ENCODE data around the gene WDR17.
A peak's percentile ranks its signal among the peaks of the same experiment; 100 is the strongest.

Gene WDR17

DNA sequence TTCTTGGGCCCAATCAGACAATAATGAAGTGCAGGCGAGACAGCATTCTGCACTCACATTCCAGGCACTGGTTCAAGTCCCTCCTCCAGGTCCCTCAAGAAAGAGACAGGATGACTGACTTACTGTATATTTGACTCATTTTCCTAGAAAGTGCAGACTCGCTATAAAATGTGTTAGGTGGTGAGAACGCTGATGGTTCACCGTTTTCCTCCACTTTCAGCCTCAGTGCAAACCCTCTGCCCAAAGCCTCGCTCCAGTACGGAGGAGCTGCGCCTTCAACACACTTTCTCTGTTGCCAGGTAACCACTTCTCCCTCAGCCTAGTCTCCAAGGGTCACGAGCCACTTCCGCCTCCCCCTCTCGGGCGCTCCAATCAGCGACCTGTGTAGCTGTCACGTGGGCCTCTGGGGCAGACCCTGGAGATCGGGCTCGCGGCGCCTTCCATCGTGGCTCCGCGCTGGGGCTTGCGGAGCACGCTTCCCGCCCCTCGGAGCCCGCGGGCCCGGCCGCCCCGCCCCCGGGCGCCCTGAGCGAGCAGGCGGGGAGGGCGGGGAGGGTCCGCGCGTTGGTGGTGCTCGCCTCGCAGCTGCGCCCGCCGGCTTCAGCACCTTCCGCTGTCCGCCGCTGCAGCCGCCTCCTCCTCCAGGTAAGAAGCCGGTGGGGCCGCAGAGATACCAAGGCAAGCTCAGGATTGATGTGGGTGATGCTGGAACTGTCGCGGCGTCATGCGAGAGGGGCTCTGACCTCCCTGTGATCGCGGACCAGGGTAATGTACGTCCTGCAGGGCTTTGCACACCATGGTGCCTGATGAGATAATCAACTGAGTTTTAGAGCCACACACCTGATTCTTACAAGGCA, at the start of gene WDR17:
Gene WDR17 (plus strand): TSS at position 407 of the 857 bp plus-strand sequence. CDS start 45,740 bp downstream, outside the sequence.
- peak; percentile 81 for DNase-seq

DNA sequence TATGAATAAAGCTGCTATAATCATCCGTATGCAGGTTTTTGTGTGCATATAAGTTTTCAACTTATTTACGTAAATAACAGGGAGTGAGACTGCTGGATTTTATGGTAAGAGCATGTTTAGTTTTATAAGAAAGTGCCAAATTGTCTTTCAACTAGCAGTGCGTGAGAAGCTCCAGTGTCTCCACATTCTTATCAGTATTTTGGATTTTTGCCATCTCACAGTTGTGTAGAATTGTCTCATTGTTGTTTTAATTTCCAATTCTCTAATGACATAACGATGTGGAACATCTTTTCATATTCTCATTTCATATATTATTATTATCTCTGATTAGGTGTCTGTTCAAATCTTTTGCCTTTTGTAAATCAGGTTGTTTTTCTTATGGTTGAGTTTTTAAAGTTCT, 49.0 kb upstream of the WDR17 start:
- no peak for DNase-seq

DNA sequence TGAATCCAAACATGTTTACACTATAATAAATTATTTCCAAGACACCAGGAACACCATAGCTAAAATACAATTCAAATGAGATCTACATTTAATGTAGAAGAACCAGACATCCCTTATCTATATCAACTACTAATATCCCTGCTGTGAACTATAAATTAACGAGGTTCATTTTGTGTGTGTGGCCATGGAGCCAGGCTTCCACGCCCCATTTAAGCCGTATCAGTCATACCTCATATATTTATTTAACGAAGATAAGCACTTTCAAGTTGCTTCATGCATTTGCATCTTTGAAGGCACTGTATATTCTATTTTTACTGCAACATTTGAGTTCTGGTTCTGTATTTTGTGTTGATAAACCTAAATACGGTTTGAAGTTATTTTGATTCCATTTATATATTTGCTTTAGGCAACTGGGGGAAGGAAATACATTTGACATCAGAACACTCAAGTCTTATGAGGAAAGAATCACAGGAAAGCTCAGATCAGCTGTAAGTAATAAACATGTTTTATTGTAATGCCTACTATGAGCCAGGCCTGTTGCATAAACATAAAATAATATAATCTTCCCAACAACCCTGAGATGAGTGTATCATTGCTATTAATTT, 45.1 kb upstream of the WDR17 start:
- no peak for DNase-seq

DNA sequence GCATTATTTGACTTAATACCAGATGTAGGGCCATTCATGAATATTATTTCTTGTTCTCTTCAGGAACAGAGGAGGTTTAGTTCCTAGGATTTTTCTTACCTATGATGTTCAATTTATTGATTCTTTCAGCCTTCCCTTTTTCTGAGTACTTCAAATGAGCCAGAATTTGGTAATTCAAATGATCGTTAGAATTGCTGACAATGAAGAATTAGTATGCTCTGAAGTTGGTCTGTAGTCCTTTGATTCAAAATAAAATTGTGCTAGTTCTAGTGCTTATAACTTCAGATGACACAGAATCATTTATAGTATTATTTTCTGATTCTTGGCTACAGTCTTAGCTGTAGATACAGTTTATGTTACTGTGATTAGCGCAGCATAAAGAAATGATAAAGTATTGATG, 35.2 kb upstream of the WDR17 start:
- DNase-seq, result no peak

DNA sequence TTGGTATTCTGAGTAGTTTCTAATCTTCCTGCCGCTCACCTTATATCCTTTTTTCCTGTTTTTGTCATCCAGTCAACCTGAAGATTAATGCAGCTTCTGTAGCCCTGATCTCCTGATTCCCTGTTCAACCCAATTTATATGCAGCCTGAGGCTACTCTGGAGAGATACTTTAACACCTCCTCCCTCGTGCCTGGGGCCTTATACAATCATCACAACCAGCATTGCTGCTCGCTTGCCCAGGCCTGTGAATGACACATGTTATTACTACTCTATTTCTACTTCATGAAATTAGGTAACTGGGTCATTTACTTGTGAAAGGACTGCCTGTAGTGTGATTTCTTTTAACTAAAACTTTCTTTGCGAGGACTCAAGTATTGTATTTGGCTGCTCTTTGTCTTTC, 33.7 kb upstream of the WDR17 start:
- no peak for DNase-seq

DNA sequence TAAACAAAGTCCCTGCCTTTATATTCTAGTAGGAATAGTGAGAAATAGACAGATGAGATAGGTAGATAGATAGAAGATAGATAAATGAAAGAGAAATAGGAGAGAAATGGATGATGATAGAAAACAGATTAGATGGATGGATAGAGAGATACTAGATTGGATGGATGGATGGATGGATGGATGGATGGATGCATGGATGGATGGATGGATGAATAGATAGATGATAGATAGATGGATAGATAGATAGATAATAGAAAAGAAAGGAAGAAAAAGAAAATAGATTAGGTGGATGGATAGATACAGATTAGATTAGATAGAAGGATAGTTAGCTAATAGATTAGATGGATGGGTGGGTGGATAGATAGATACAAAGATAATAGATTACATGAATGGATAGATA, 33.2 kb upstream of the WDR17 start:
- no peak for DNase-seq

DNA sequence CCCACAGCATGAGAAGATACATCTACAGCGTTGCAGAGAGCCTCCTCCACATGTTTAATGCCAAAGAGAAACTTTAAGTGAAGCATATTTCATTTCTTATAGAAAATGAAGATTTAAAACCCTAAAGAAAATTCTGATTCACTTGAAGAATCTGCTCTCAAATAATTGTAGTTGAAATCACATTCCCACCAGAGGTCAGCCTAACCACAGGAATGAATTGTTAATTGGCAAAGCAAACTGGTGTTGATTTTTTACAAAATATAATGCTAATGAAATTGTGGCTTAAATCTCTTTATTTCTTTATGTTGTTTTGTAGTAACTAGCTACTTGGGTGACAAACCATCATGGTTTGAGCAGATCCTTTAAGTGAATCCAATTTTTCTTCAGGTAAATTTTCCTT, 31.1 kb upstream of the WDR17 start:
- no peak for DNase-seq

DNA sequence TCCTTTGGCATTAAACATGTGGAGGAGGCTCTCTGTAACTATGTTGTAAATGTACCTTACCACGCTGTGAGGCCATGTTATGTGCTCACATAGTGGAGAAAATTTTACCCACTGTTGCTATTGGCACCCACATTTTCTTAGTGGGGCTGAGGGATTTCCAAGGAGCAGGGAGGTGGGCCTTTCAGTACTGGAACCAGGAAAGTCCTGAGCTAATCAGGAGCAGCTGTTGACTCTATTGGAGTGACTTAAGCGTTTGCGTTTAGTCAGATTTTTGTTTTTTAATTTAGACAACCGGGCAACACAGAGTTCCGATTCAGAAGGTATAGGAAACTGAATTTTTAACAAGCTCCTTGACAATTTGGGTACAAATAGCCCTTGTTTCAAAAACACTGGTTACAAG, 30.7 kb upstream of the WDR17 start:
- DNase-seq, result no peak

DNA sequence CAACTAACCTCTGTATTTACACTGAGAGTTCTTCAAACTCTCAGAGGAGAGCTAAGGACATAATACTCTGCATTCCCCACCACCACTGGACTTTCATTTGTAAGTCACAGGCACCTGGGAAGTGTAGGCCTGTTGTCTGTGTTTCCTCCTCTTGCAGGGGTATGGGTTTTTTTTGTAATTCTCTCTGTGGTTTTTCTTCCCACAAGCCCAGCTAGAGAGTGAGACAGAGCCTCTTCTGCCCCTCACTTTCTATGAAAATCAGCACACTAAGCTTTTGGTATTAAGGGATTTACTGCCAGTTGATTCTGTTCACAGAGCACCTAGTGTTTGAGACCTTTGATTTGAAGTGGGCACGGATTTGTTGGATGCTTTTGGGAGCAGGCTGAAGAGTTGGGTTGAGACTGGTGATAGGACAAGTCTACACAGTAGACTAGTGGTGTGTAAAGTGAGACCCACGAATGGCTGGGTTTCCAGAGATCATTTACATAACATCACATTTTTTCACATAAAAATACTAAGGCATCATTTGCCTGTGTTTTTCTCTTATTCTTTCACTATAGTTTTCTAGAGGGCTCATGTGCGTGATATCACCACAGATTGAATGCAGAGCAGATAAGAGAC, 28.9 kb upstream of the WDR17 start:
- DNase-seq, result no peak

DNA sequence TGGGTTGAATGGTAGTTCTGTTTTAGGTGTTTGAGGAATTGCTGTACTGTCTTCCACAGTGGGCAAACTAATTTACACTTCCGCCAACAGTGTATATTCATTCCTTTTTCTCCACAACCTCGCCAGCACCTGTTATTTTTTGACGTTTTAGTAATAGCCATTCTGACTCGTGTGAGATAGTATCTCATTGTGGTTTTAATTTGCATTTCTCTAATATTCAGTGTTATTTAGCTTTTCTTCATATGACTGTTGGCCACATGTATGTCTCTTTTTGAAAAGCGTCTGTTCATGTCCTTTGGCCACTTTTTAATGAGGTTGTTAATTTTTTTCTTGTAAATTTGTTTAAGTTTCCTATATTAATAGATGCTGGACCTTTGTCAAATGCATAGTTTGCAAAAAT, 26.9 kb upstream of the WDR17 start:
- DNase-seq, result no peak

DNA sequence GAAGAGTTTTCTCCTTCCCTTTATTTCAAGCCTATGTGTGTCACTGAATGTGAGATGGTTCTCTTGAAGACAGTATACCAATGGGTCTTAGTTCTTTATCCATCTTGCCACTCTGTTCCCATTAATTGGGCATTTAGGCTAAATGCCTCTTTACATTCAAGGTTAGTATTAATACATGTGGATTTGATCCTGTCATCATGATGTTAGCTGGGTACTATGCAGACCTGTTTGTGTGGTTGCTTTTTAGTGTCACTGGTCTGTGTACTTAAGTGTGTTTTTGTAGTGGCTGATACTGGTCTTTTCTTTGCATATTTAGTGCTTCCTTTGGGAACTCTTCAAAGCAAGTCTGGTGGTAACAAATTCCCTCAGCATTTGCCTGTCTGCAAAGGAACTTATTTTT, 23.4 kb upstream of the WDR17 start:
- no peak for DNase-seq

DNA sequence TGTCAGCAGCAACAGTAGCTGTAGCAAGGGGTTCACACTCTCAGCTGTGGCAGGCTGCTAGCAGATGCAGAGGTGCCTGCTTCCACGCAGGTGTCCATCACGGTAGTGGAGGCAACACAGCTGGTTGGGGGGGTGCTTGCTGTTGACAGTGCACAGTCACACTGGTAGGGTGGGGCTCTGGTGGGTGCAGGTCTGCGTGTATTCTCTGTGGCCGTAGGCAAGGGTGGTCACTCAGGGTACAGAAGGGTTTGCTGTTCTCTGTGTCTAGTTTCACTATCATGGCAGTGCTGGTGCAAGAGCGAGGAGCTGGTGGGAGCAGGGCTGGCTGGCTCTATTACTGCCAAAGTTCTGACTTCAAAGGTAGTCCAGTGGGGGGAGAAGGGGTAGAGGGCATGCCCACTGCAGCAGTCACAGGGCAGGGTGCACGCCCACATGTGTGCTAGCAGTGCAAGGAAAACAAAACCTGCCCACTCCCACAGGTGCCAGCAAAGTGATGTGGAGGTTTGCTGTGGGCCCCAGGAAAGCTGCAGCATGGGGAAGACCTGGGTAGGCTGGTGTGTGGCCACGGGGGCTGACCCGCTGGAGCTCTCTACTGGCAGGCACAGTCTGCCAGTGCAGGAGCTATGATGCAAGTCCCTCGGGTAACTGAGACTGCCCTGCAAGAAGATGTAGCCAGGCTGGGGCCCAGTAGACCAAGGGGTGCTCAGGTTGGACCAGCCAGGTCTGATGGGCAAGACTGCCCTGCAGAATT, 21.6 kb upstream of the WDR17 start:
- DNase-seq, result no peak

DNA sequence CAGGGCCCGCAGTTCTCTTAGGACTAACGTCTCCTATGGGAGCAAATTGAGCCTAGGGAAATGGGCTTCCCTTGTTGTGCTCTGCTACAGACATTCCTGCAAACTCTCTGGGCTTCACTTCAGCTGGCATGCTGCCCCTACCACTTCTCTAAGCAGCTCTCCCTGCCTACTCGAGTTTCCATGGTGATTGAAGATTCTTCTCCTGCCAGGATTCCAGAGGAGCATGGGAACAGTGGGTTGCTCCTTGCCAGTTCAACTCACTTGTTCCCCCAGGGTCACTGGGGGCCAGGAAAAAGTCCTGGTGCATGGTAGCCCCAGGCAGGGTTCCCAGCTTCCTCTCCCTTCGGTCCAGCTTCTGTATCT, 21.1 kb upstream of the WDR17 start:
- no peak for DNase-seq

DNA sequence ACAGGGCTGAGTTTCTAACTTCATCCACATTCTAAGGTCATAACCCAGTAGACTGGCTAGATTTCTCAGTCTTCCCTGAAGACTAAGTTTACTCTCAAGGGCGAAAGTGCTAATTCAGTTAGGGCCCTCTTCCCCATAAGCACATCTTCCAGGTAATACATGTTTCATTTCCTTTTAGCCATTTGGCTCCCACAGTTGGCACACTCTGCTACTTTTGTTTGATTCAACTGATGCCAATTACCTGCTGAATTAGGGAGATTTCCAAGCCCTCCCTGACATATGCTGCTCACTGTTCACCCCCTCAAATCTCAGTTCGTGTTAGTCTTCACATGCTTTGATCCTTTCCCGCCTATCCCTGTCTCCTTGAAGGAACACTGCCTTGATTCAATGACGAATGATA, 17.0 kb upstream of the WDR17 start:
- no peak for DNase-seq

DNA sequence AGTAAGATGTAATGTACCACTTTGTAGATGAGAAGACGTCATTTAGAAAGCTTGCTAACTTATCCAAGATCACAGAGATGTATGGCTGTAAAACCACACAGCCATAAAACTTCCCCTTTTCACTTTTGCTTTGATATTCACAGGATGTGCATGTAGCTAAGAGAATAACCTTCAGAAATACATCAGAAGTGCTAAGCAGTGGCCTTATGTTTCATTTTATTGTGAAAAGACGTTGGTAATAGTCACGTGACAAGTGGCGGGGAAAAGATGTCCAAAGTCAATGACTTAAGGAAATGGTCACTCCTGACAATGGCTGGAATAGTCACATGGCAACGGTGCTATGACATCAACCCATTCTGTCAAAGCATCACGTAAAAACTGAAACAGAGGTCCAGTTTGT, 12.9 kb upstream of the WDR17 start:
- DNase-seq, result no peak

DNA sequence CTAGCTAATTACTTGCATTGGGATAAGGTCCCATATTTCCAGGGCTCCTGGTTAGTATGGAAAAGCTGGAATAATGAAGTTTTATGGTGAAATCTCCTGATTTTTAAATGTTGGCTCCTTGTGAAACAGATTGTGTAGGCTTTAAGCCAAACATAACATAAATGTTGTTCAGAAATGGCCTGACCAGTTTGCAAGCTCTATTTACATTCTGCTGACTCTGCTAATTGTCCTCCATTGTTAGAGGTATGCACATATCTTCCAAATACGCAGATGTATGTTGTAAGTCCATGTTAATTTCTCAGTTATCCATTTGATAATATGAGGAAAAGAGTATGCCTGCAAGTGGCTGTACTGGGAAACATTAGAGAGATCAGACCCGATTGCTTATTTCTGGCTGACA, 11.9 kb upstream of the WDR17 start:
- no peak for DNase-seq

DNA sequence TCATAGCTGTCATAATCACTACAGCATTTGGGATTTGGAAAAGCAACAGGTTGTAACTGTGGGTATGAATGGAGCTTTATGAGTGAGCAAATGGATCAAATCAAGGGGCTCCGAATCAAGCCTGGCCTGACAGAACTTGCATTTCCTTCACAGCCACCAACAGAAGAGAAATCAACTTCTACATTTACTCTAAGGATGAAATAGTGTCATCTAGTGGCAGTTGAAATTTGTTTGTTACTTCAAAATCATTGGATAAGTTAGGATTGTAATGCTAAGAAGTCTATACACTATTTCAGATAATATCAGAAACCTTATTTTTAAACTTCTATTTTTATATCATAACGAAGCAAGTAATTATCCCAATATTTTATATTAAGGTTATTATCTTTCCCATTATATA, 10.7 kb upstream of the WDR17 start:
- DNase-seq, result no peak

DNA sequence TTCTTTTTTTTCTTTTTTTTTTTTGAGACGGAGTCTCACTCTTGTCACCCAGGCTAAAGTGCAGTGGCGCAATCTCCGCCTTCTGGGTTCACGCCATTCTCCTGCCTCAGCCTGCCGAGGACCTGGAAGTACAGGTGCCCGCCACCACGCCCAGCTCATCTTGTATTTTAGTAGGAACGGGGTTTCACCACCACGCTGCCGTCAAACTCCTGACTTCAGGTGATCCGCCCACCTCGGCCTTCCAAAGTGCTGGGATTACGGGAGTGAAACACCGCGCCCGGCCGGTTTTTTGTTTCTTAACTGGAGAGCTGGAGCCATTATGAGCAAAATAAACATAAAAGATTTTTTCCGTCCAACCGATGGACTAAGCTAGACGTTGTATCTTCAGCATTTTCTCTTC, 1.9 kb upstream of the WDR17 start:
- no peak for DNase-seq

DNA sequence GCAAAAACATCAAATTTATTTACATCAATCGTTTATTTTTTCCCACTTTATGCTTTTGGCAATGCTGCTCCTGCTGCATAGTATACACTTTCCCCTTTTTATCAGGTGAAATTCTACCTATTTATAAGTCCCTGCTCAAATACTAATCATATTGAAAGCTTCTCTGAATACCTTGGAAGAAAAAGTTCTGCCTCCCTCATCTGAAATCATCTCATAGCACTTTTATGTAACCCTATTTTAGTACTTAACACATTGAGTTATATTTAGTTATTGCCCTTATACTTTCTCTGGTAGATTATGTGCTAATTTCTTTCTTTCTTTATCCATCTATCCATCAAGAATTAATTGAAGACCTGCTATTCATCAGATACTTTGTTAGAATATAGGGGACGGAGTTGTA, 1.1 kb upstream of the WDR17 start:
- DNase-seq, result no peak

DNA sequence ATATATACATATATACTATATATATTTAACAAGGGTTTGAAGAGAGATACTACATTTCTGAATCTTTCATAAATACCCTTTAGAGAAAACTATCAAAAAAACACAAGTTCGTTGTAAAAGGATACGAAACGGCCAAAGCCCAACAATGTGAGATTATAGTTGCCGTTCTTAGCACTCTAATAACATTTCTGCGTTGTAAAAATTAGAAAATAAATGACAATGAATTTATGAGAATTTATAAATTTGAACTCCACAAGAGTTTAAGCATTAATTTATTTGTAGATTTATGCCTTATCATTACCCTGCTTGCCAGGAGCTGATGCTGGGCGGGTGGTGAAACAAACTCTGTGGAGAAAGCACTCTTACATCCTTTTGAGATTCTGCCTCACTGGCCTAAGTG, 1.1 kb downstream of the WDR17 start:
- no peak for DNase-seq

DNA sequence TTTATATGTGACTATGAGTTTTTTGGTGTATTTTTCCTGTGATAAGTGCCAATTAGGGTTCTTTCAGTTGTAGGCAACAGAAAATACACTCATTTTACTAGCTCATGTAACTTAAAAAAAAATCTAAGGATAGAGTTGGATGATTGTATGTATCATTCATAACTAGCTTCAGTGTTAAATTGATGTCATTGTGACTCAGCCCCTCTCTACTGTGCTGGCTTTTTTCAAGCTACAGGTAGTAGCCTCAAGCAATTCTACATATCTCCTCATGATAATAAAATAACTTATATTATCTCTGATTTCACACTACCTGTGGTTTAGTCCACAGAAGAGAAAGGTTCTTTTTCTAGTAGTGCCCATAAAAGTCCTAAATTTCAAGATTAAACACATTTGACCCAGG, 11.9 kb downstream of the WDR17 start:
- DNase-seq, result no peak

DNA sequence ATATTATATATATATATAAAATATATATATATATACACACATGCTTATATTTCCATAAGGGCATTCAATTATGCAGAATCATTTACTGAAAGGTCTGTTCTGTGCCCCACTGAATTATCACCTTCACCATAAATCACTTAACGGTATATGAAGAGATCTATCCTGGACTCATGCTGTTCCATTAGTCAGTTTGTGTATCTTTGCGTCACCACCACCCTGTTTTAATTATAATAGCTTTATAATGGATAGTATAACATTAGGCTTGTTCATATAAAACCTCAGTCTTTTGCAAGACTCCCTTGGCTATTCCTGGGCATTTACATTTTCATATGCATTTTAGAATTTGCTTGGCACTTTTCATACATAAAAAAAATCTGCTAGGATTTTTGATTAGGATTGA, 19.1 kb downstream of the WDR17 start:
- no peak for DNase-seq

DNA sequence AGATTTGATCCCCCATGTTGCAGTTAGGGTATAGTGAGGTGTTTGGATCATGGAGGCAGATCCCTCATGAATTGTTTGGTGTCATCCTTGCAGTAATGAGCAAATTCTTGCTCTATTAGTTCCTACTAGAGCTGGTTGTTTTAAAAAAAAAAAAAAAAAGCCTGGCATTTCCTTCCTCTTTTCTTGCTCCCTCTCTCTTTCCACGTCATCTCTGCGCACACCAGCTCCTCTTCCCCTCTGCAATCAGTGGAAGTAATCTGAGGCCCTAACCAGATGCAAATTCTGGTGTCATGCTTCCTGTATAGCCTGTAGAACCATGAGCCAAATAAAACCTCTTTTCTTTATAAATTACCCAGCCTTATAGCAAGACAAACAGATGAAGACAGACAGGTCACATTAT, 24.5 kb downstream of the WDR17 start:
- no peak for DNase-seq

DNA sequence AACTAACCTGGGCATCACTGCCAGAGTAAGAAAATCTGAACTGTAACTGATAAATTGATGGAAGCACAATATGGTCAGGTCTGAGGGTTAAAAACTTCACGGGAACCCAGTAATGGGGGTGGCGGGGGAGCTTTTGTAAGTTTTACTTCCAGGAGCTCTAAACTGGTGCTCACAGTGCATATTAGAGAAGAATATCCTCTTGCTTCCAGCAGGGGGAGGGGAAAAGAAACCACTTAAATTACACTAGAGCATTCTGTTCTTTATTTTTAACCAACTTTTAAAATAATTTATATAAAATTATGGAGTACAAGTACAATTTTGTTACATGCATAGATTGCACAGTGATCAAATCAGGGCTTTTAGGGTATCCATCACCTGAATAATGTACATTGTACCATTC, 33.7 kb downstream of the WDR17 start:
- DNase-seq, result no peak

All from T1000 (cell line).